ENCODE data around the gene ZNF282.

The ZNF282 gene

DNA sequence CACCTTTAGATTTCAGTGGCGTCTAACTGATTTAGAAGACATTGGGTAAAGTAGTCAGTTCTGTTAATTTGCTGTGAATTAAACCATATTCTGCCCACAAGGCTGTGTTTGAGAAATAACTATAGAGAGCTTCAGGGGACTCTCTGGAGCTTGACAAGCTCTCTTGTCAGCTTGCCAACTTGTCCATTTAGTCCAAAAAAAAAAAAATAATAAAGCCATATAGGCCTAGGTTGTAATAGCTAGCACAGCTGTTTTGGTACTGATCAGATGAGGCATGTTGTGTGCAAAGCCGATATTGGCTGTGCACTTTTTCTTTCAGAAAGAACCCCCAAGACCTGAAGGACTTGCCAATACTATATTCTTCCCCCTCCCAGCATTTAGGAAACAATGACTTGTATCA is 20.2 kb upstream of the ZNF282 start:
- TF ChIP-seq, protein P1, sequence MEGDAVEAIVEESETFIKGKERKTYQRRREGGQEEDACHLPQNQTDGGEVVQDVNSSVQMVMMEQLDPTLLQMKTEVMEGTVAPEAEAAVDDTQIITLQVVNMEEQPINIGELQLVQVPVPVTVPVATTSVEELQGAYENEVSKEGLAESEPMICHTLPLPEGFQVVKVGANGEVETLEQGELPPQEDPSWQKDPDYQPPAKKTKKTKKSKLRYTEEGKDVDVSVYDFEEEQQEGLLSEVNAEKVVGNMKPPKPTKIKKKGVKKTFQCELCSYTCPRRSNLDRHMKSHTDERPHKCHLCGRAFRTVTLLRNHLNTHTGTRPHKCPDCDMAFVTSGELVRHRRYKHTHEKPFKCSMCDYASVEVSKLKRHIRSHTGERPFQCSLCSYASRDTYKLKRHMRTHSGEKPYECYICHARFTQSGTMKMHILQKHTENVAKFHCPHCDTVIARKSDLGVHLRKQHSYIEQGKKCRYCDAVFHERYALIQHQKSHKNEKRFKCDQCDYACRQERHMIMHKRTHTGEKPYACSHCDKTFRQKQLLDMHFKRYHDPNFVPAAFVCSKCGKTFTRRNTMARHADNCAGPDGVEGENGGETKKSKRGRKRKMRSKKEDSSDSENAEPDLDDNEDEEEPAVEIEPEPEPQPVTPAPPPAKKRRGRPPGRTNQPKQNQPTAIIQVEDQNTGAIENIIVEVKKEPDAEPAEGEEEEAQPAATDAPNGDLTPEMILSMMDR (IDR thresholded peaks at IDR 0.05; ENCODE audit: control insufficient read depth, insufficient read depth, low read depth, low read length, missing control alignments), result no peak
- no peak for DNase-seq (ENCODE audit: low read depth)
- no peak overlapping the region for H3K4me3 ChIP-seq (ENCODE audit: control insufficient read depth, low read depth, low read length)

DNA sequence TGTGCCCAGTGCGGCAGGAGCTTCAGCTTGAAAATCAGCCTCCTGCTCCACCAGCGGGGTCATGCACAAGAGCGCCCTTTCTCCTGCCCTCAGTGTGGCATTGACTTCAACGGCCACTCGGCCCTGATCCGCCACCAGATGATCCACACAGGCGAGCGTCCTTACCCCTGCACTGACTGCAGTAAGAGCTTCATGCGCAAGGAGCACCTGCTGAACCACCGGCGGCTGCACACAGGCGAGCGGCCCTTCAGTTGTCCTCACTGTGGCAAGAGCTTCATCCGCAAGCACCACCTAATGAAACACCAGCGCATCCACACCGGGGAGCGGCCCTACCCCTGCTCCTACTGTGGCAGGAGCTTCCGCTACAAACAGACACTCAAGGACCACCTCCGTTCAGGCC is 16.1 kb upstream of the ZNF282 start:
- TF ChIP-seq, protein P1 (IDR thresholded peaks at IDR 0.05; ENCODE audit: control insufficient read depth, insufficient read depth, low read depth, low read length, missing control alignments), result no peak
- DNase-seq (ENCODE audit: low read depth), result no peak
- H3K4me3 ChIP-seq (ENCODE audit: control insufficient read depth, low read depth, low read length), result no peak overlapping the region

DNA sequence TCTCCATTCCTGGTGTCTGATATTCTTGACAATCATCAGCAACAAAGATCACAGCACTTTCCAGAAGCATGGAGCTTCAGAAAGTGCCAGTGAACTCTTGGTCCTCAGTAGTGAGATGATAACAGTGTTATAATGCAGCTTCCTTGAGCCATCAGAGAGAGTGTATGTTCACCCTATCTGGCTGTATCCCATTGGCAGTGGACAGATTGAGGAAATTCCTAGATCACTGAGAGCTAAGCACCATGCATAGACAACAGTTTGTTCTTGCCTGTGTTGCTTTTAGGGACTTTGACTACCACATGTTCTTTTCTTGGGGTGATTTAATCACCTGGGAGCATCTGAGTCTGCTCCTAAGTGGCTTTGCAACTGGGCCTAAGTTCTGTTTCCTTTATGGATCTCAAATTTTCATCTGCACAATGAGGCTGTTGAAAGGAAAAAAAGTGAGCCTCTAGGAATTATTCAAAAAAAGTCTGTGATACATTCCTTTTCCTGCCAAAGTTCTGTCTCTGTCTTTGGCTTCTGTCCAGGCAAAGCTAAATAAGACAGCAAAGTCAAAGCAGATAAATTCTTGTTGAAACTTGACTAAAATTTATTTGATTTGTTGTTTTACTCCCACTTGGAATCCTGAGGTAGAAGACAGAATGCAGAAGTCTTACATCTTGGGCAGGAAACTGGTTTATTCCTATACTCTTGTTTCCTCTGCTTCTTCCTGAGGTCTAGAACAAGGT is 14.5 kb upstream of the ZNF282 start:
- no peak overlapping the region for H3K4me3 ChIP-seq (ENCODE audit: control insufficient read depth, low read depth, low read length)
- no peak for DNase-seq (ENCODE audit: low read depth)
- TF ChIP-seq, protein P1 (IDR thresholded peaks at IDR 0.05; ENCODE audit: control insufficient read depth, insufficient read depth, low read depth, low read length, missing control alignments), result no peak

DNA sequence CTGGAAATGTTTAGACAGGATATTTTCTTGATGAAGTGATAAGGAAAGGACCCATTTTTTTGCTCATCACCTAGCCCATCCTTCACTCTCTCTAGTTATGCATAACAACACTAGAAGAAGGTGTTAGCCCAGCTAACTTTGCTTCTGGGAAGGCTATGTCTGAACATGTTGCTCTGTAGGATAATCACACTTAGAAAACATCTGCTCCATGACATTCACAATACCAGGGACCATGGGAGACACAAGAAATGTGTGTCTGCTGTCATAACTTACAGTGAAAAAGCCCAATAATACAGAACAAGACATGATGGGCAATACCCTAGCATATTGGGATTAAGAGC is 13.9 kb upstream of the ZNF282 start:
- no peak for DNase-seq (ENCODE audit: low read depth)
- TF ChIP-seq, protein P1 (IDR thresholded peaks at IDR 0.05; ENCODE audit: control insufficient read depth, insufficient read depth, low read depth, low read length, missing control alignments), result no peak
- no peak overlapping the region for H3K4me3 ChIP-seq (ENCODE audit: control insufficient read depth, low read depth, low read length)

DNA sequence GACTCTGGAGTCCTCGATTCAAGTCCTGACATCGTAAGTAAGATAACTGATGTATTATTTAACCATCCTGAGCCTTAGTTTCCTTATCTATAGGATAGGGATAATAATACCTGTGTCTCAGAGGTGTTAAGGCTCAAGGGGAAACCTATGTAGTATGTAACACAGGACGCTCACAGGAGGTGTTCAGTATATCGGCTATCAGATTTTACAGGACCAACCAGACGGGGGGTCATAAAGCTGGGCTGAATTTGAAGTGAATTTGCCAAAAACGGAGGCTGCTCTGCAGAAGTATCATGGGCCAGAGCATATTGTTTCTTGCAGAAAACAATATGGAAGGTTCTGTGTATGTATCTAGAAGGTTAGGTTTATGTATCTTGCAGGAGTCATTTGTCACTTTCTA is 11.1 kb upstream of the ZNF282 start:
- DNase-seq (ENCODE audit: low read depth), result no peak
- no peak overlapping the region for H3K4me3 ChIP-seq (ENCODE audit: control insufficient read depth, low read depth, low read length)
- TF ChIP-seq, protein P1 (IDR thresholded peaks at IDR 0.05; ENCODE audit: control insufficient read depth, insufficient read depth, low read depth, low read length, missing control alignments), result no peak

DNA sequence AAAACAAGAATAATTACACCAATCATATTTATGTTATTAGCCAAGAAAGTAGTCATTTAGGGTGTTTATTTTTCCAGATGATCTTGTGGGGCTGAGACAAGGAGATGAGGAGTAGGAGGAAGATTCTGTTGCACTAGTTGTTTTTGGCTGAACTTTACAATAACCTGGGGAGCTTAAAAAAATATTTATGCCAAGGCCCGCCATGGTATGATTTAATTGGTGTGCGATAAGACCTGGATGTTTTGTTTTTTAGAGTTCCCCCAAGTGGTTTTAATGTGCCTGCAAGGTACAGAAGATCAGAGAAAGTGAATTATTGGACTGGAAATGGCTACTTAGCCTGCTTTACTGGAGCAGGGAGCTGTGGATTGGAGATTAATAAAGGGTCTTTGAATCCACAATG is 7.1 kb upstream of the ZNF282 start:
- DNase-seq (ENCODE audit: low read depth), result no peak
- H3K4me3 ChIP-seq (ENCODE audit: control insufficient read depth, low read depth, low read length), result no peak overlapping the region
- TF ChIP-seq, protein P1 (IDR thresholded peaks at IDR 0.05; ENCODE audit: control insufficient read depth, insufficient read depth, low read depth, low read length, missing control alignments), result no peak

All from AG09309 (cell line).